ENCODE data around the gene HOXD9.

The HOXD9 gene

DNA sequence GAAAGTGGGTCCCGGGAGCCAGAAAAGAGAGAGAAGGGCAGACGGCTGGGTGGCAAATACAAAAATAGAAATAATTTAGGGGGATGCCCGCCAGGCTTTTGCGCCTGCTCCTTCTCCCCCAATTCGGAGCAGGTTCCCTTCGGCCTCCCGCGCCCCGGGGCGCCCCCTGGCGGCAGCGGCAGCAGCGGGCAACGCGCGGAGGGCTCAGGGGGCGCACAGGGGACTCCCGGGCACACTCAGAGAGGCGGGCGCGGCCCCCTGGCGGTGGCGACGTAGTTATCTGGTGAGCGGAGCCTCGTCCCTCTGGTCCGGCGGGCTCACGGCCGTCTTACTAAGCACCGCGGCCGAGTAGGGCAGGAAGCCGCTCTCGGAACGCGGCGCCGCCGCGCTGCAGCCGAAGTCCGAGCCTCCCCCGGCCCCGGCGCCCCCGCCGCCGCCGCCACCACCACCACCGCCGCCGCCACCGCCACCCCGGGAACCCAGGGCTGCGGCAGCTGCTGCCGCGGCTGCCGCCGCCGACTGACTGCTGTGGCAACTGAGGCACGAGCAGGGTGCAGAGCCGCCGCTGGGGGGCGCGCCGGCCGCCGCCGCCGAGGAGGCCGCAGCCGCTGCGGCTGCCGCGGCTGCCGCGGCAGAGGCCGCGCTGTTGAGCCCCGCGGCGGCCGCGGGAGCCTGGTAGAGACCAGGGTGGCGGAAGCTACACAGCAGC is 42.5 kb upstream of the HOXD9 start:
- Histone ChIP-seq H3K9ac (ENCODE audit: low read length in 5 of 5) (no peak overlapping the region), H3K27ac (ENCODE audit: low read depth, low read length) (no peak overlapping the region), H3K27me3 (ENCODE audit: control insufficient read depth in 5 of 5, insufficient read depth in 4 of 5, low read length in 5 of 5) (peaks cover 79 to 90% (median 88%) of the 10 kb centered on the region in 5 donors), H3K9me3 (ENCODE audit: control insufficient read depth in 5 of 5, low read length in 5 of 5) (peaks cover 0 to 12% (median 5%) of the 10 kb centered on the region in 5 donors), H3K4me1 (ENCODE audit: control insufficient read depth in 5 of 5, insufficient read depth in 5 of 5, low read length in 5 of 5) (peaks cover 0 to 34% (median 23%) of the 10 kb centered on the region in 5 donors), H3K36me3 (ENCODE audit: control insufficient read depth in 5 of 5, insufficient read depth in 5 of 5, low read length in 5 of 5) (no peaks in the 10 kb centered on the region), H3K4me3 (ENCODE audit: low read depth in 1 of 5, low read length in 5 of 5) (peak overlapping the region in 4 of 5 donors; percentile 17 to 56 (median 44))

DNA sequence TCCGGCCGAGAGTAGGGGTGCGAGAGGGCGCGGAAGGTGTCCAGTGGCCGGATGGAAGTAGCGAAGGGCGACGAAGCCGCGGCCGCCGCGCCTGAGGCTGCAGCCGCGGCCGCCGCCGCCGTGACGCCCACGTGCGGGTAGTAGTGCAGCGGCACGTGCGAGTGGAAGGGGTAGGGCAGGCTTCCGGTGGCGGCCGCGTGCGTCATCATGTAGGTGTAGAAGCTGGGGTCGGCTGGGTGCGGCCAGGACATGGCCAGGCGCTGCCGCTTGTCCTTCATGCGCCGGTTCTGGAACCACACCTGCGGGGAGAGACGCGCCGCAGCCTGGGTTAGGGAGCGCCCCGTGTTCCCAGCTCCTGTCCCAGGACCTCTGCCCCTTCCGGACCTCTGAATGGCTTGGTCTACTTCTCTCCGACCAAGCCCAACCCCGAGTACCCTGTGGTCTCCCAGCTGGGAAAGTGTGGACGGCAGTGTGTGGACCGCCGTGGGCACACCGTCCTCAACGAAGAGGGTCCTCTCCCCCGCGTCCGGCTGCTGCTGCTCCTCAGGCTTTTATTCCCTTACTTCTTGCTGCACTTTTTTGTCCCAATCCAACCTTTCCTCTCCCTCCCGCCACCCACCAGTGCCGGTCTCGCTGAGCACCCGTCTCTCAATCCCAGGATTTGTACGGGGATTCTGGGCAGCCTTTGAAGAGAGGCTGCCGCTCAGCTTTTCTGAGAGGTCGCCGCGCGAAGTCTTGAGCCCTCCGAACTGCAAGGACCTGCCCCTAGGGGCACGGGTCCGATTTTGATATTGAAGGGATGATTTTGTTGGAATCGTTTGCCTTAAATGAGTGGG is 41.8 kb upstream of the HOXD9 start:
- Histone ChIP-seq H3K27me3 (ENCODE audit: control insufficient read depth in 5 of 5, insufficient read depth in 4 of 5, low read length in 5 of 5) (peaks cover 80 to 90% (median 88%) of the 10 kb centered on the region in 5 donors), H3K4me1 (ENCODE audit: control insufficient read depth in 5 of 5, insufficient read depth in 5 of 5, low read length in 5 of 5) (peaks cover 0 to 41% (median 26%) of the 10 kb centered on the region in 5 donors), H3K4me3 (ENCODE audit: low read depth in 1 of 5, low read length in 5 of 5) (peak overlapping the region in 3 of 5 donors; percentile 17 to 56 (median 55)), H3K9me3 (ENCODE audit: control insufficient read depth in 5 of 5, low read length in 5 of 5) (peaks cover 0 to 9% (median 5%) of the 10 kb centered on the region in 5 donors), H3K9ac (ENCODE audit: low read length in 5 of 5) (no peak overlapping the region), H3K27ac (ENCODE audit: low read depth, low read length) (no peak overlapping the region), H3K36me3 (ENCODE audit: control insufficient read depth in 5 of 5, insufficient read depth in 5 of 5, low read length in 5 of 5) (no peaks in the 10 kb centered on the region)

DNA sequence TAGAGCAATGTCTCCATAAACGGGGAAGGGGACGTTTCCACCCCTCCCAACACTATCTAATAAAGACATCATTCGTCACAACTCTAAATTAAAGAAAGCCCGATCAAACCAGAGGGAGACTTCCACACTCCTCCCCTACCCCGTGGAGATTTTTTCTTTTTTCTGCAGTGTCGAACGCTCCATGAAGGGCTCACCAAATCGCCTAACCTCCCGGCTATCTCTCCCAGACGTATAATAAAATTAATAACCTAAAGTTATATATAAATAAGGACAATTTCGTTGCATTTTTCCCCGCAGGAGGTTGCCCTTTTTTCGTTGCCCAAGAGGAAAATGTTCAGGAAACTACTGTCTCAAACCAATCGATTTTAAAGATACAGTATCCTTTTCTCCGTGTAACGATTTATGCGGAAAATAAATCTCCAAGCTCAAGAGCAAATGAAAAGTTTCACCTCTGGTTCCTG is 41.1 kb upstream of the HOXD9 start:
- Histone ChIP-seq H3K9ac (ENCODE audit: low read length in 5 of 5) (no peak overlapping the region), H3K27me3 (ENCODE audit: control insufficient read depth in 5 of 5, insufficient read depth in 4 of 5, low read length in 5 of 5) (peaks cover 81 to 91% (median 88%) of the 10 kb centered on the region in 5 donors), H3K4me1 (ENCODE audit: control insufficient read depth in 5 of 5, insufficient read depth in 5 of 5, low read length in 5 of 5) (peaks cover 0 to 48% (median 32%) of the 10 kb centered on the region in 5 donors), H3K27ac (ENCODE audit: low read depth, low read length) (no peak overlapping the region), H3K36me3 (ENCODE audit: control insufficient read depth in 5 of 5, insufficient read depth in 5 of 5, low read length in 5 of 5) (no peaks in the 10 kb centered on the region), H3K4me3 (ENCODE audit: low read depth in 1 of 5, low read length in 5 of 5) (no peak overlapping the region), H3K9me3 (ENCODE audit: control insufficient read depth in 5 of 5, low read length in 5 of 5) (peaks cover 0 to 9% (median 5%) of the 10 kb centered on the region in 5 donors)

DNA sequence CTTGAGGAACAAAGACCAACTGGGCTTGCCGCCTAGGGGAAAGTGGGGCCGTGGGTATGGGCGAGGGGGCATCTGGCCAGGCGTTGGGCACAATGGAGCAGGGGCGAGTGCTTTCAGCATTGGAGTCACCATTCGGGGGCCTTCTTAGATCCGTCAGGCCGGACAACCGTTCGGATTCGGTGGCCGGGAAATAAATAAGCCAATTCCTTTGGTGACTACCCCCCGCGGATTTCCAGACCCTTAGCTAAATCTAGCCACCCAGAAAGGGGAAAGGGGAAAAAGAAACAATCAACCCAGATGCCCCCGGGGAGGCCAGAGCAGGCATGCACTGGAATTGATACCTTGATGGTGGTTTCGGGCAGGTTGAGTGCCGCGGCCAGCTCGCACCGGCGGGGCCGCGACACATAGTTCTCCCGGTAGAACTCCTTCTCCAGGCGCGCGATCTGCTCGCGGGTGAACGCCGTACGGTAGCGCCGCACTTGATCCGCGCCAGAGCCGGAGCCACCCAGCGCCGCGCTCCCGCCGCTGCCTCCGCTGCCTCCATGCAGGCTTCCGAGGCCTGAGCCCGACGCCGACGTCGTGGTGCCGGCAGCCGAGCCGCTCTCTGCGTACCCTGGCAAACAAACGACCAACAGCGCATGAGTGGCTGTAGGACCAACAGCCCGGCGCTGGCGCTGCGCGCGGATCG is 40.5 kb upstream of the HOXD9 start:
- Histone ChIP-seq H3K4me1 (ENCODE audit: control insufficient read depth in 5 of 5, insufficient read depth in 5 of 5, low read length in 5 of 5) (peaks cover 0 to 48% (median 32%) of the 10 kb centered on the region in 5 donors), H3K27me3 (ENCODE audit: control insufficient read depth in 5 of 5, insufficient read depth in 4 of 5, low read length in 5 of 5) (peaks cover 79 to 91% (median 88%) of the 10 kb centered on the region in 5 donors), H3K27ac (ENCODE audit: low read depth, low read length) (no peak overlapping the region), H3K4me3 (ENCODE audit: low read depth in 1 of 5, low read length in 5 of 5) (no peak overlapping the region), H3K36me3 (ENCODE audit: control insufficient read depth in 5 of 5, insufficient read depth in 5 of 5, low read length in 5 of 5) (no peaks in the 10 kb centered on the region), H3K9me3 (ENCODE audit: control insufficient read depth in 5 of 5, low read length in 5 of 5) (peaks cover 0 to 9% (median 5%) of the 10 kb centered on the region in 5 donors), H3K9ac (ENCODE audit: low read length in 5 of 5) (no peak overlapping the region)

DNA sequence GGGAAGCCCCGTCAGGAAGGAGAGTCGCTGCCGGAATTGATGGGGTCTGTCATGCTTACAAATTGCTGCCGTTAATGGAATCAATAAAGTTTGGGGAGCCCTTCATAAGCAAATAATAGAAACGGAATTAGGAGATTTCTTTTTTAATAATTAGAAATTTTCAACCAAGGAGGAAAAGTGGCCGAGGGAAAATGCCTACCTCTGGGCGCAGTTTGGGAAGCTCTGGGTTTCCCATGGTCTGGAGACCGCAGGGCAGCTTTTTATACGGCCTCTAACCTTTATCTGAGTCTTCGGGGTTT is 40.0 kb upstream of the HOXD9 start:
- Histone ChIP-seq H3K27ac (ENCODE audit: low read depth, low read length) (no peak overlapping the region), H3K4me1 (ENCODE audit: control insufficient read depth in 5 of 5, insufficient read depth in 5 of 5, low read length in 5 of 5) (peaks cover 0 to 48% (median 32%) of the 10 kb centered on the region in 5 donors), H3K9me3 (ENCODE audit: control insufficient read depth in 5 of 5, low read length in 5 of 5) (peaks cover 0 to 9% (median 5%) of the 10 kb centered on the region in 5 donors), H3K9ac (ENCODE audit: low read length in 5 of 5) (no peak overlapping the region), H3K36me3 (ENCODE audit: control insufficient read depth in 5 of 5, insufficient read depth in 5 of 5, low read length in 5 of 5) (no peaks in the 10 kb centered on the region), H3K4me3 (ENCODE audit: low read depth in 1 of 5, low read length in 5 of 5) (no peak overlapping the region), H3K27me3 (ENCODE audit: control insufficient read depth in 5 of 5, insufficient read depth in 4 of 5, low read length in 5 of 5) (peaks cover 79 to 91% (median 89%) of the 10 kb centered on the region in 5 donors)

DNA sequence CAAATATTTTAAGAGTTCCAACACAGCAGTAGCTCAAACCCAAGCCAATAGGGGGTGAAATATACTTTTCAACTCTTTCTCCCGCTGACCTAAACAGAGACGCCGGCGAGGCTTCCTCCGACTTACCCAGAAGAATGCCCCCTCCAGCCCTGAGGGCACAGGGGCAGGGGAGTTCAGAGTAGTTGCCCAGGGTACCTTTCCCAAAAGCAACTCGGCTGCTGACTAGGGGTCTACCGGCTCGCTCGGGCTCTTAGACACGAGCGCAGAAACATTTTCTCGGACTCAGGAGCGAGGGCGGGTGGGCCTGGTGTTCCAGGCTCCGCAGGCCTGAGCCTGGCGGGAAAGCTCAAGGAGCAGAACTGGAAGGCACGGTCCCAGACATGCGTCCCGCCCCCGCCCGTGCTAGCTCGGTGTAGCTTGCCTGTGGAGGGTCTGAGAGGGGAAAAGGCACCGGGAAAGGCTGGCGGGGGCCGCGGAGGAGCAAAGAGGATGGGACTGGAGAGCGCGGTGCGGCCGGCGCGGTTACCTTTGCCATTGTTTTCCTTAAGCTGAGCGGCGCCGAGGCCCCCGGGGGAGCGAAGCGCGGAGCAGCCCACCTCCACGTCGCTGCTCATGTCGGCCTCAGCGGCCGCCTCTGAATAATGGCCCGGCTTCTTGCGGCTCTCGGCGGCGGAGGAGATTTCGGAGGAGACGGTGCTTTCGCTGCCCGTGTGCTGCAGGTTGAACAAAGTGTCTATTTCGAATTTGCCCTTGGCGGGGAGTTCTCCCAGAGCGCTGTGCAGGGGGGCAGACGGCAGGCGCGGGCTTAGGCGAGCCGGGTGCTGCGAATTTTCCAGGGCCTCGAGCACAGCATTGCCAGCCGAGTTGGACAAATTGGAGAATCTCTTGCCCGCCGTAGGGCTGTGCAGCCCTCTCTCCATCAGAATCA is 39.4 kb upstream of the HOXD9 start:
- no peak overlapping the region for H3K9ac ChIP-seq (ENCODE audit: low read length in 5 of 5)
- no peaks in the 10 kb centered on the region for H3K36me3 ChIP-seq (ENCODE audit: control insufficient read depth in 5 of 5, insufficient read depth in 5 of 5, low read length in 5 of 5)
- peaks cover 0 to 9% (median 5%) of the 10 kb centered on the region in 5 donors for H3K9me3 ChIP-seq (ENCODE audit: control insufficient read depth in 5 of 5, low read length in 5 of 5)
- no peak overlapping the region for H3K27ac ChIP-seq (ENCODE audit: low read depth, low read length)
- peaks cover 0 to 52% (median 36%) of the 10 kb centered on the region in 5 donors for H3K4me1 ChIP-seq (ENCODE audit: control insufficient read depth in 5 of 5, insufficient read depth in 5 of 5, low read length in 5 of 5)
- peaks cover 84 to 95% (median 93%) of the 10 kb centered on the region in 5 donors for H3K27me3 ChIP-seq (ENCODE audit: control insufficient read depth in 5 of 5, insufficient read depth in 4 of 5, low read length in 5 of 5)
- no peak overlapping the region for H3K4me3 ChIP-seq (ENCODE audit: low read depth in 1 of 5, low read length in 5 of 5)

DNA sequence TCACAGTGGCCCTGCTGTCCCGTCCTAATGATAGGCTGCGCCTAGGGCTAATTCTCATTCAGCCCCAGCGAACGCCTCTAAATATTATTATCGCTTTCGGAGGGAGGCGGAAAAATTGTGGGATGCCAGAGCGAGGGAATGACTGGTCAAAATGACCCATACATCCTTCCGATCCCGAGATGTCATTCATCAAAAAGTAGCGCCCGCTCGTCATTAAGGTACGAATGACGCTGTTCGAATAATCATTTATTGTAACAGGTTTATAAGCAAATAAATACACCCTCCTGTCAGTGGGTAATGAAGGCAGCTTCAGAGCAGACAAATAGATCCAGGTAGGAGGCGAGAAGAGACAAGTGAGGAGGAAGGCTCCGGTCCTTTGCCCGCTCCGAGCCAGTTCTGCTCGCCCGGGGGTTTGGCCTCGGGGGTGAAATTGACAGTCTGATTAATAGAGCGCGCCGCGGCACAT is 38.7 kb upstream of the HOXD9 start, which contains the start of gene EVX2:
TSS of gene EVX2 (minus strand) at position 167 of the 466 bp plus-strand sequence. CDS start 186 bp downstream, outside the sequence.
- Histone ChIP-seq H3K9me3 (ENCODE audit: control insufficient read depth in 5 of 5, low read length in 5 of 5) (peaks cover 0 to 7% (median 5%) of the 10 kb centered on the region in 5 donors), H3K9ac (ENCODE audit: low read length in 5 of 5) (no peak within 1 kb of the TSS), H3K4me1 (ENCODE audit: control insufficient read depth in 5 of 5, insufficient read depth in 5 of 5, low read length in 5 of 5) (peaks cover 0 to 58% (median 41%) of the 10 kb centered on the region in 5 donors), H3K27me3 (ENCODE audit: control insufficient read depth in 5 of 5, insufficient read depth in 4 of 5, low read length in 5 of 5) (peaks cover 83 to 95% (median 93%) of the 10 kb centered on the region in 5 donors), H3K36me3 (ENCODE audit: control insufficient read depth in 5 of 5, insufficient read depth in 5 of 5, low read length in 5 of 5) (no peaks in the 10 kb centered on the region), H3K27ac (ENCODE audit: low read depth, low read length) (no peak within 1 kb of the TSS), H3K4me3 (ENCODE audit: low read depth in 1 of 5, low read length in 5 of 5) (no peak within 1 kb of the TSS)

DNA sequence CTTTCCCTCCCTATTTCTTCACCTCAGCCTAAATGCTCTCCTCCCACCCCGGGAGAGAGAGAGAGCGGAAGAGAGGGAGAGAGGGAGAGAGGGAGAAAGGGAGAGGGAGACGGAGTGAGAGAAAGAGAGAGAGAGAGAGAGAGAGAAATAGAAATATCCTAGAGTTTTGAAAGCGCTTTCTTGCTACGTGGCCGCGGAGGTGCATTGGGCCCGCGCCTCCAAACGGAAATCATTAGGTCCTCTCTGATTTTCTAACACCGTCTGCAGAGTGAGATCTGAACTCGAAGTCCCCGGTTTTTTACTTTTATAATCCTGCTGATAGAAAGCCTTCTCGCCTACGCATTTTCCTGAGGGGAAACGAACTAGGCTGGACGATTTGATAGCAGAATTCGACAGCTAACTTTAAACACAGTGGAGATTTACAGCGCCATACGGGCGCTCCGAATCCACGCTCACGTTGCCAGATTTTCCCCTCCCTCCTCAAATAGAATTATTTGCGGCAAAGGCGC is 37.9 kb upstream of the HOXD9 start:
- Histone ChIP-seq H3K9ac (ENCODE audit: low read length in 5 of 5) (no peak overlapping the region), H3K27me3 (ENCODE audit: control insufficient read depth in 5 of 5, insufficient read depth in 4 of 5, low read length in 5 of 5) (peaks cover 83 to 95% (median 93%) of the 10 kb centered on the region in 5 donors), H3K27ac (ENCODE audit: low read depth, low read length) (no peak overlapping the region), H3K4me1 (ENCODE audit: control insufficient read depth in 5 of 5, insufficient read depth in 5 of 5, low read length in 5 of 5) (peaks cover 0 to 52% (median 34%) of the 10 kb centered on the region in 5 donors), H3K9me3 (ENCODE audit: control insufficient read depth in 5 of 5, low read length in 5 of 5) (peaks cover 0 to 7% (median 5%) of the 10 kb centered on the region in 5 donors), H3K36me3 (ENCODE audit: control insufficient read depth in 5 of 5, insufficient read depth in 5 of 5, low read length in 5 of 5) (no peaks in the 10 kb centered on the region), H3K4me3 (ENCODE audit: low read depth in 1 of 5, low read length in 5 of 5) (no peak overlapping the region)
